Measurements from ENCODE around the gene BRIP1. TPM values are rescaled to one million over a fixed set of nuclear protein-coding genes. Genes with fewer than 3 reads are reported as not detected.

BRIP1 gene
- total and polyA plus RNA-seq, 10 of the 15 experiments (the other 5 are each of a cell fraction or from before 2014, with no cell fraction given) = 4.0 to 24.2 (median 12.8) TPM

DNA sequence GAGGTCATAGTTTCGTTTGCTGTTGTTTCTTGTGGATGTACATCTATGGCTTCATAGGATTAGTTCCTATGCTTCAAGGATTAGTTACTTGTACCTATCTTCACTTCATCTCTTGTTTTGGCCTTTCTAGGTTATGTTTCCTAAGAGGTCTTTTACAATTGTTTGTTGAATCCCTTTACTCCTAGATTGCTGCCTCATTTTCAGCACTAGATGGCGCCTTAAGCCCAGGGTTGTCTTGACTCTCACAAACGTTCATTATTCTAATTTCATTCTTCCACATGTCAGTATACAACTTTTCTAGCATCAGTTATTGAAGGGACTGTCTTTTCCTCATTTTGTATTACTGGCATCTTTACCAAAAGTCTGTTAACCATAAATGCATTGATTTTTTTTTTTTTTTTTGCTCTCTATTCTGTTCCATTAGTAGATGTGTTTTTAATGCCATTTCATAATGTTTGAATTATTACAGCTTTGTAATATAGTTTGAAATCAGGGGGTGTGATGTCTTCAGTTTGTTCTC is 227.4 kb downstream of the BRIP1 start:
- H3K36me3 ChIP-seq (ENCODE audit: control insufficient read depth in 2 of 2, insufficient read depth in 2 of 2, low read length in 1 of 2) = no peaks in the 10 kb centered on the region
- H3K9ac ChIP-seq (ENCODE audit: control insufficient read depth, insufficient read depth, low read length) = no peak overlapping the region
- H3K4me2 ChIP-seq (ENCODE audit: control insufficient read depth, insufficient read depth) = no peak overlapping the region
- FAIRE-seq = peak; percentile 73
- POLR2A ChIA-PET = interaction anchor here (0.6 kb wide), 1 partner anchor 201 kb away, joined by 3 read pairs; no protein-coding TSS in a partner anchor
- H4K20me1 ChIP-seq (ENCODE audit: control insufficient read depth, insufficient read depth) = no peaks in the 10 kb centered on the region
- H3K4me3 ChIP-seq = no peak overlapping the region
- 0% methylated on average over 3 of the region's 3 CpGs for WGBS (ENCODE audit: insufficient coverage, insufficient replicate concordance, low lambda C conversion rate, missing lambda C conversion rate)
- RAD21 ChIA-PET (ENCODE audit: unreplicated experiment) = interaction anchor here (0.6 to 4.8 kb wide), 12 partner anchors 43 to 477 kb away, joined by 3 to 45 read pairs (median 6); partner anchors contain the start of gene BRIP1
- SMC1A ChIA-PET (ENCODE audit: uncharacterized antibody, unreplicated experiment) = interaction anchor here (0.6 to 5.6 kb wide), 22 partner anchors 17 to 940 kb away, joined by 3 to 80 read pairs (median 4); no protein-coding TSS in a partner anchor
- intact Hi-C loops (cut with micrococcal nuclease; ENCODE audit: unreplicated experiment) = loop anchor here (1.0 kb wide), 2 partner anchors 201 to 473 kb away; no protein-coding TSS in a partner anchor
- no peaks in the 10 kb centered on the region; a peak in 1 of 4 replicates for H3K27me3 ChIP-seq (replicated peaks in 1 of 2; ENCODE audit: control insufficient read depth in 2 of 2, insufficient read depth in 2 of 2, low read length in 1 of 2)
- no peak overlapping the region for H3K27ac ChIP-seq (ENCODE audit: control insufficient read depth, insufficient read depth)
- CTCF ChIA-PET = interaction anchor here (0.6 to 6.0 kb wide), 26 partner anchors 8 to 638 kb away, joined by 3 to 83 read pairs (median 5); no protein-coding TSS in a partner anchor
- H3K9me3 ChIP-seq (replicated peaks; ENCODE audit: control insufficient read depth, insufficient read depth, low read length) = no peaks in the 10 kb centered on the region
- peak; percentile 35 for DNase-seq (ENCODE audit: low read depth, low spot score)
- H3K79me2 ChIP-seq (ENCODE audit: control insufficient read depth, insufficient read depth, low read length) = no peaks in the 10 kb centered on the region
- no peak overlapping the region; the same call in 1 of the 2 replicates for H2AFZ ChIP-seq (ENCODE audit: control insufficient read depth, low read depth, low read length)
- H3K4me1 ChIP-seq (ENCODE audit: control insufficient read depth, insufficient read depth, low read length) = no peaks in the 10 kb centered on the region
- ATAC-seq = peak; percentile 76
- BruUV-seq (replicated peaks) = no TSS peak
- in situ Hi-C loops (cut with MboI) = loop anchor here (5.0 kb wide), 1 partner anchor 201 kb away; no protein-coding TSS in a partner anchor
- TF ChIP-seq RB1 (IDR thresholded peaks at IDR 0.05; ENCODE audit: borderline replicate concordance) = peak; percentile 91
- no peak for TF ChIP-seq MEF2B (IDR thresholded peaks at IDR 0.05; ENCODE audit: partially characterized antibody, poor library complexity, severe bottlenecking)
- TF ChIP-seq, protein P1, sequence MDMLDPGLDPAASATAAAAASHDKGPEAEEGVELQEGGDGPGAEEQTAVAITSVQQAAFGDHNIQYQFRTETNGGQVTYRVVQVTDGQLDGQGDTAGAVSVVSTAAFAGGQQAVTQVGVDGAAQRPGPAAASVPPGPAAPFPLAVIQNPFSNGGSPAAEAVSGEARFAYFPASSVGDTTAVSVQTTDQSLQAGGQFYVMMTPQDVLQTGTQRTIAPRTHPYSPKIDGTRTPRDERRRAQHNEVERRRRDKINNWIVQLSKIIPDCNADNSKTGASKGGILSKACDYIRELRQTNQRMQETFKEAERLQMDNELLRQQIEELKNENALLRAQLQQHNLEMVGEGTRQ (IDR thresholded peaks at IDR 0.05; ENCODE audit: borderline replicate concordance, low read depth, low read length) = no peak
- no peak for TF ChIP-seq POLR2AphosphoS2 (IDR thresholded peaks at IDR 0.05; ENCODE audit: low read depth, low read length)
- peak; percentile 87; the same call in 1 of the 2 replicates for TF ChIP-seq NFXL1 (IDR thresholded peaks at IDR 0.05; ENCODE audit: borderline replicate concordance)
- TF ChIP-seq ETV6 (conservative IDR thresholded peaks at IDR 0.05 in 1 of 2, IDR thresholded peaks at IDR 0.05 in 1 of 2; ENCODE audit: borderline replicate concordance in 1 of 2, low read depth in 1 of 2) = peak in 1 of 2 experiments; percentile 90; a peak in 1 of 4 replicates
- TF ChIP-seq MYB (IDR thresholded peaks at IDR 0.05; ENCODE audit: borderline replicate concordance, low read depth, low read length) = no peak
- no peak for TF ChIP-seq IKZF2 (IDR thresholded peaks at IDR 0.05)
- TF ChIP-seq, protein P2, sequence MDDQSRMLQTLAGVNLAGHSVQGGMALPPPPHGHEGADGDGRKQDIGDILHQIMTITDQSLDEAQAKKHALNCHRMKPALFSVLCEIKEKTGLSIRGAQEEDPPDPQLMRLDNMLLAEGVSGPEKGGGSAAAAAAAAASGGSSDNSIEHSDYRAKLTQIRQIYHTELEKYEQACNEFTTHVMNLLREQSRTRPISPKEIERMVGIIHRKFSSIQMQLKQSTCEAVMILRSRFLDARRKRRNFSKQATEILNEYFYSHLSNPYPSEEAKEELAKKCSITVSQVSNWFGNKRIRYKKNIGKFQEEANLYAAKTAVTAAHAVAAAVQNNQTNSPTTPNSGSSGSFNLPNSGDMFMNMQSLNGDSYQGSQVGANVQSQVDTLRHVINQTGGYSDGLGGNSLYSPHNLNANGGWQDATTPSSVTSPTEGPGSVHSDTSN (IDR thresholded peaks at IDR 0.05; ENCODE audit: insufficient replicate concordance, low read depth, low read length) = no peak
- no peak for TF ChIP-seq SREBF1 (IDR thresholded peaks at IDR 0.05; ENCODE audit: low read length)
- TF ChIP-seq SUZ12 (IDR thresholded peaks at IDR 0.05; ENCODE audit: unreplicated experiment) = no peak
- TF ChIP-seq RAD21 (IDR thresholded peaks at IDR 0.05; ENCODE audit: insufficient read depth, low read depth, low read length) = peak; percentile 98
- TF ChIP-seq TCF12 (IDR thresholded peaks at IDR 0.05; ENCODE audit: low read depth, low read length) = no peak
- TF ChIP-seq, protein P3, sequence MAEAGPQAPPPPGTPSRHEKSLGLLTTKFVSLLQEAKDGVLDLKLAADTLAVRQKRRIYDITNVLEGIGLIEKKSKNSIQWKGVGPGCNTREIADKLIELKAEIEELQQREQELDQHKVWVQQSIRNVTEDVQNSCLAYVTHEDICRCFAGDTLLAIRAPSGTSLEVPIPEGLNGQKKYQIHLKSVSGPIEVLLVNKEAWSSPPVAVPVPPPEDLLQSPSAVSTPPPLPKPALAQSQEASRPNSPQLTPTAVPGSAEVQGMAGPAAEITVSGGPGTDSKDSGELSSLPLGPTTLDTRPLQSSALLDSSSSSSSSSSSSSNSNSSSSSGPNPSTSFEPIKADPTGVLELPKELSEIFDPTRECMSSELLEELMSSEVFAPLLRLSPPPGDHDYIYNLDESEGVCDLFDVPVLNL (IDR thresholded peaks at IDR 0.05; ENCODE audit: low read depth, low read length) = no peak
- TF ChIP-seq, protein P4, sequence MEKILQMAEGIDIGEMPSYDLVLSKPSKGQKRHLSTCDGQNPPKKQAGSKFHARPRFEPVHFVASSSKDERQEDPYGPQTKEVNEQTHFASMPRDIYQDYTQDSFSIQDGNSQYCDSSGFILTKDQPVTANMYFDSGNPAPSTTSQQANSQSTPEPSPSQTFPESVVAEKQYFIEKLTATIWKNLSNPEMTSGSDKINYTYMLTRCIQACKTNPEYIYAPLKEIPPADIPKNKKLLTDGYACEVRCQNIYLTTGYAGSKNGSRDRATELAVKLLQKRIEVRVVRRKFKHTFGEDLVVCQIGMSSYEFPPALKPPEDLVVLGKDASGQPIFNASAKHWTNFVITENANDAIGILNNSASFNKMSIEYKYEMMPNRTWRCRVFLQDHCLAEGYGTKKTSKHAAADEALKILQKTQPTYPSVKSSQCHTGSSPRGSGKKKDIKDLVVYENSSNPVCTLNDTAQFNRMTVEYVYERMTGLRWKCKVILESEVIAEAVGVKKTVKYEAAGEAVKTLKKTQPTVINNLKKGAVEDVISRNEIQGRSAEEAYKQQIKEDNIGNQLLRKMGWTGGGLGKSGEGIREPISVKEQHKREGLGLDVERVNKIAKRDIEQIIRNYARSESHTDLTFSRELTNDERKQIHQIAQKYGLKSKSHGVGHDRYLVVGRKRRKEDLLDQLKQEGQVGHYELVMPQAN (conservative IDR thresholded peaks at IDR 0.05) = no peak
- TF ChIP-seq, protein P5, sequence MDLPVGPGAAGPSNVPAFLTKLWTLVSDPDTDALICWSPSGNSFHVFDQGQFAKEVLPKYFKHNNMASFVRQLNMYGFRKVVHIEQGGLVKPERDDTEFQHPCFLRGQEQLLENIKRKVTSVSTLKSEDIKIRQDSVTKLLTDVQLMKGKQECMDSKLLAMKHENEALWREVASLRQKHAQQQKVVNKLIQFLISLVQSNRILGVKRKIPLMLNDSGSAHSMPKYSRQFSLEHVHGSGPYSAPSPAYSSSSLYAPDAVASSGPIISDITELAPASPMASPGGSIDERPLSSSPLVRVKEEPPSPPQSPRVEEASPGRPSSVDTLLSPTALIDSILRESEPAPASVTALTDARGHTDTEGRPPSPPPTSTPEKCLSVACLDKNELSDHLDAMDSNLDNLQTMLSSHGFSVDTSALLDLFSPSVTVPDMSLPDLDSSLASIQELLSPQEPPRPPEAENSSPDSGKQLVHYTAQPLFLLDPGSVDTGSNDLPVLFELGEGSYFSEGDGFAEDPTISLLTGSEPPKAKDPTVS (IDR thresholded peaks at IDR 0.05; ENCODE audit: low read depth, low read length) = no peak
